Erythroblast (primary cell): ENCODE measurements around the gene GLIS1.

Source experiments
- GATA1 ChIP-seq: IDR thresholded peaks from 2 replicates; pipeline ENCODE4 v1.6.1; 2011; ENCODE audit warnings: low read depth, mild to moderate bottlenecking, control low read depth, low read length, moderate library complexity
- POLR2A ChIP-seq: IDR thresholded peaks from 2 replicates; pipeline ENCODE4 v1.6.1; 2011; ENCODE audit warnings: mild to moderate bottlenecking, low read length

DNA sequence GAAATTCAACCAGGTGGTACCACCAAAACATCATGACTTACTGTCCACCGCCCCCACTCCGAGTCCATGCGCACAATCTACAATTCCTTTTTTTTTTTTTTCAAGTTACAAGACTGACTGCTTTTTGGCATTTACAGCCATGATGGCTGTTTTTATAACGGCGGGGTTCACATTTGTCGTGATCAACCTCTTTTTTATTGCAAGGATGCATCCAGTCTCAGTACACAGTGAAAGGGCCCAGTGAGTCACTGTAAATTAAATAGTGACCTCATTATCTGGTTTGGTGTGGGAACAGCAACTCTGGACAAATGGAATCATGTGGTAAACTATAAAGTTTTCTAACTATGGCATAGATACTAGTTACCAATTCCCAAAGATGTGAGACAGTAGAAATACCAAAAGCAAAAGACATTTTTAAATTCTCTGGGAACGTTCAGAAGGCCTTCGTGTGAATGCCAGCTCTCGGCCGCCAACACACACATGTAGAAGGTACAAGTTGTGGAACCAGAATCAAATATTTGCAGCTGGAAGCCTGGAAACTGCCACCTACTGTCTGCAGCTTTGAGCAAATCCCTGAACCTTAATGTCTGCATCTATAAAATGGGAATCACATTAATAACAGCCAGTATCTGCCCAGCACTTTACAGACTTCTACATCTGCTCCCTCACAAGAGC is 4.9 kb downstream of the GLIS1 start:
- TF ChIP-seq POLR2A (no peak), GATA1 (no peak)
